Chondrocyte (in vitro differentiated cells): ENCODE data around the gene GAB3. TPM values are rescaled to one million over a fixed set of nuclear protein-coding genes. Genes with fewer than 3 reads are reported as not detected.
A peak's percentile ranks its signal among the peaks of the same experiment; 100 is the strongest.

Source experiments
- DNase-seq: peaks from one replicate; pipeline ENCODE4 v3.0.0; 2021; ENCODE audit warnings: mixed read lengths, low spot score
- H3K27ac Mint-ChIP-seq: one replicate; pipeline ENCODE4 v1.8.0; 2021; ENCODE audit warnings: mild to moderate bottlenecking, moderate library complexity, mixed read lengths; ENCODE audit not compliant: unreplicated experiment
- H3K27me3 Mint-ChIP-seq: 2 replicates; pipeline ENCODE4 v1.8.0; 2021; ENCODE audit warnings: low read depth, mixed read lengths
- H3K36me3 Mint-ChIP-seq: 2 replicates; pipeline ENCODE4 v1.8.0; 2021; ENCODE audit warnings: low read depth, mixed read lengths
- H3K4me1 Mint-ChIP-seq: 2 replicates; pipeline ENCODE4 v1.8.0; 2021; ENCODE audit warnings: low read depth, mild to moderate bottlenecking, mixed read lengths
- H3K4me3 Mint-ChIP-seq: one replicate; pipeline ENCODE4 v1.8.0; 2021; ENCODE audit warnings: mild to moderate bottlenecking, moderate library complexity, mixed read lengths; ENCODE audit not compliant: unreplicated experiment
- H3K9me3 Mint-ChIP-seq: 2 replicates; pipeline ENCODE4 v1.8.0; 2021; ENCODE audit warnings: low read depth, mixed read lengths
- total RNA-seq: library from RNA; stranded (reverse); gene quantifications from 3 replicates; pipeline ENCODE4 v1.2.1, GENCODE V29; 2021
- TF ChIP-seq, protein P1 (sequence below): fragments of 200-600 bp; sonication (generic); IDR thresholded peaks from 2 replicates; pipeline ENCODE4 v1.5.0; 2021; ENCODE audit warnings: antibody characterized with exemption, mild to moderate bottlenecking, moderate library complexity

Gene GAB3
- total RNA-seq, 1 donor from 2014 or later, result 2.0 TPM

DNA sequence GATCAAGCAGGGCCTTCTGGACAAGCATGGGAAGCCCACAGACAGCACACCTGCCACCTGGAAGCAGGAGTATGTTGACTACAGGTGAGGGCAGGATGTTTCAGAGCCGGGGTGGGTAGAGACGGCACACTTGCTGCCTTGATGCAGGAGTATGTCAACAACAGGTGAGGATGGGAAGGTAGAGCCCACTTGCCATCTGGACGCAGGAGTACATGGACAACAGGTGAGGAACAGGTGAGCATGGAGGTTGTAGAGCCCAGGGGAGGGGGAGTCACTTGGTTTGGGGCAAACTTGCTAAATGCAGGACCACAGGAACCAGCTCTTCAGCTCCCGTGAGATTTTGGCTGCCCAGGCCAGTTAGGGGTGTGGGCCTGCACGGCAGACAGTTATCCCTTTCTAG lies 23.7 kb upstream of the GAB3 start:
- peaks cover 33% of the 10 kb centered on the region for H3K36me3 Mint-ChIP-seq
- no peak overlapping the region for H3K4me3 Mint-ChIP-seq
- TF ChIP-seq, protein P1, sequence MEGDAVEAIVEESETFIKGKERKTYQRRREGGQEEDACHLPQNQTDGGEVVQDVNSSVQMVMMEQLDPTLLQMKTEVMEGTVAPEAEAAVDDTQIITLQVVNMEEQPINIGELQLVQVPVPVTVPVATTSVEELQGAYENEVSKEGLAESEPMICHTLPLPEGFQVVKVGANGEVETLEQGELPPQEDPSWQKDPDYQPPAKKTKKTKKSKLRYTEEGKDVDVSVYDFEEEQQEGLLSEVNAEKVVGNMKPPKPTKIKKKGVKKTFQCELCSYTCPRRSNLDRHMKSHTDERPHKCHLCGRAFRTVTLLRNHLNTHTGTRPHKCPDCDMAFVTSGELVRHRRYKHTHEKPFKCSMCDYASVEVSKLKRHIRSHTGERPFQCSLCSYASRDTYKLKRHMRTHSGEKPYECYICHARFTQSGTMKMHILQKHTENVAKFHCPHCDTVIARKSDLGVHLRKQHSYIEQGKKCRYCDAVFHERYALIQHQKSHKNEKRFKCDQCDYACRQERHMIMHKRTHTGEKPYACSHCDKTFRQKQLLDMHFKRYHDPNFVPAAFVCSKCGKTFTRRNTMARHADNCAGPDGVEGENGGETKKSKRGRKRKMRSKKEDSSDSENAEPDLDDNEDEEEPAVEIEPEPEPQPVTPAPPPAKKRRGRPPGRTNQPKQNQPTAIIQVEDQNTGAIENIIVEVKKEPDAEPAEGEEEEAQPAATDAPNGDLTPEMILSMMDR, result no peak

DNA sequence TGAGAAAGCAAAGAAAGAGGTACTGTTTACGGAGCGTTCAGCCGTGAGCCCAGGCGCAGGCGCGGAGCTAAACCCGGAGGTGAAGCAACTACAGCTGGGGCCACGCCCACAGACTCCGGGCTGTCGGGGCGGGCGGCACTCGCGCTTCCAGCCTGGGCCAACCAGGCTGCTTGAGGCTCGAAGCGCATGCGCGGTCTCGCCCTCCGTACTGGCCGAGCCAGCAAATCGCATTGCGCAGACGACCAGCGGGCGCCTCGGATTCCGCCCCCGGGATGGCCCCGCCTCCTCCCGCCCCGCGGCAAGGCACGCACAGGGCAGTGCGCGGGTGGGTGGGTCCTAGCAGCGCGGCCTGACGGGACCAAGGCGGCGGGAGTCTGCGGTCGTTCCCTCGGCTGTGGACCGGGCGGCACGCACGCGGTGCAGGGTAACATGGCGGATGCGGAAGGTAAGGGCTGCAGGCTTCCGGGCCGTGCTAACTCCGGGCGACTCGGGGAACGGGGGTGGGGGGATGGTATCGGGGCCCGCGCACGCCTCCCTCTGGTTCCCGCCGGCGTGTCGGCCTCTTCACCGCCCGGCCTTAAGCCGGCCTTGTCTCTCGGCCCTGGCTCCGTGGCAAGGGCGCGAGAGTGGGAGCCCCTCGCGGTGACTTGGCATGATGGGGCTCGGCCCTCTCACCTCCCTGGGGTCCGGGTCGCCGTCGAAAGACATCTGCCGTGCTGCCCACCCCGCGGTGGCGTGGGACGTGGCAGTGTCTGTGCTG lies 11.8 kb upstream of the GAB3 start, which contains the start of gene DKC1:
TSS of gene DKC1 (plus strand) at position 328 of the 760 bp plus-strand sequence. CDS start at position 430, 102 bp downstream.
- H3K4me3 Mint-ChIP-seq, result peak within 1 kb of the TSS; percentile 83
- peaks cover 15% of the 10 kb centered on the region for H3K4me1 Mint-ChIP-seq
- peaks cover 6% of the 10 kb centered on the region for H3K36me3 Mint-ChIP-seq
- H3K9me3 Mint-ChIP-seq, result peaks cover 2% of the 10 kb centered on the region
- TF ChIP-seq, protein P1, result peak; percentile 61
- peak within 1 kb of the TSS; percentile 95 for H3K27ac Mint-ChIP-seq
- no peaks in the 10 kb centered on the region for H3K27me3 Mint-ChIP-seq
- DNase-seq, result peak; percentile 97

More for the DNA sequence above, 23.7 kb upstream of the GAB3 start:
- H3K27ac Mint-ChIP-seq, result no peak overlapping the region
- no peaks in the 10 kb centered on the region for H3K4me1 Mint-ChIP-seq
- H3K27me3 Mint-ChIP-seq, result no peaks in the 10 kb centered on the region
- H3K9me3 Mint-ChIP-seq, result peaks cover 31% of the 10 kb centered on the region
- no peak for DNase-seq

DNA sequence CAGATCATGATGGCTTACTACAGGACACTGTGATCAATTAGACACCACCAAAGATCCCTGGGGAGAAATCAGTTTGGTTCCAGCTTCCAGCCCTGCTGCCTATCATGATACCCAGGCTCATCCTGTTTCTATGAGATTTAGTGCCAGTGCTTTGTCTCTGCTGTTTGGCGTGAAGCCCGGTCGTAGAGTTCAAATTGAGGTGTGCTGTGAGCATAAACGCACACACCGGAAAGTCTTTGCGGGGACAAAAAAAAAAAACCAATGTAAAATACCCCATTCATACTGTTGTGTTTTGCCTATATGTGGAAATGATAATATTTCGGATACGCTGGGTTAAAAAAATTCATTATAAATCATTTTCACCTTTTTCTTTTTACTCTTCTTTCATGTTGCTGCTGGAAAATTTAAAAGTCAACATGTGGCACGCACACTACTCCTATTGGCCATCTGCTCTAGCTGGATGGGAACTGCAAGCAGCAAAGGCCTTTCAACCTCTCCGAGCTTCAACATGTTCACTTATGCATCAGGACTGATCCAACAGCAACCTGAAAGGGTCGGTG lies 11.2 kb upstream of the GAB3 start:
- TF ChIP-seq, protein P1, result no peak

DNA sequence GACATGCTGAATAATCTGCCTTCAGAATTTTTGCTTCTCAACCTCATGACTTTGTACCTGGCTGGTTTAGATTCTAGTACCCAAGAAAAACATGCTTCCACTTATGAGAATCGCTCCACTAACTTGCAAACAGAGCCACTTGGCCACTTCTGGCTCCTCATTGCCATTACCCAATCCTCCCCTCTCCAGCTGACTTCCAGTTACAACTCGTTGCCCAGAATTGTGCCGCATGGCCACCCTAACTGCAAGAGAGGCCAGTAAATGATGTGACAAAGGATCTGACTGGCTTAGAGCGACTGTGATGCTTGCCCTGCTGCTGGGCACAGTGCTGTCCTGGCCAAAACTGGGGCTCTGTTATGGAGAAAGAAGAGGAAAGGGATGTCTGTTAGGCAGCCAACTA lies 7.8 kb upstream of the GAB3 start:
- H3K27me3 Mint-ChIP-seq, result no peaks in the 10 kb centered on the region
- H3K4me1 Mint-ChIP-seq, result peaks cover 7% of the 10 kb centered on the region
- H3K27ac Mint-ChIP-seq, result no peak overlapping the region
- peaks cover 2% of the 10 kb centered on the region for H3K9me3 Mint-ChIP-seq
- H3K4me3 Mint-ChIP-seq, result no peak overlapping the region
- DNase-seq, result no peak
- H3K36me3 Mint-ChIP-seq, result no peaks in the 10 kb centered on the region
- TF ChIP-seq, protein P1, result no peak

More for the DNA sequence above, 11.2 kb upstream of the GAB3 start:
- Mint-ChIP-seq H3K36me3 (peaks cover 4% of the 10 kb centered on the region), H3K4me1 (peaks cover 15% of the 10 kb centered on the region), H3K27me3 (no peaks in the 10 kb centered on the region), H3K4me3 (peak overlapping the region; percentile 83), H3K27ac (peak overlapping the region; percentile 95), H3K9me3 (peaks cover 2% of the 10 kb centered on the region)
- no peak for DNase-seq

DNA sequence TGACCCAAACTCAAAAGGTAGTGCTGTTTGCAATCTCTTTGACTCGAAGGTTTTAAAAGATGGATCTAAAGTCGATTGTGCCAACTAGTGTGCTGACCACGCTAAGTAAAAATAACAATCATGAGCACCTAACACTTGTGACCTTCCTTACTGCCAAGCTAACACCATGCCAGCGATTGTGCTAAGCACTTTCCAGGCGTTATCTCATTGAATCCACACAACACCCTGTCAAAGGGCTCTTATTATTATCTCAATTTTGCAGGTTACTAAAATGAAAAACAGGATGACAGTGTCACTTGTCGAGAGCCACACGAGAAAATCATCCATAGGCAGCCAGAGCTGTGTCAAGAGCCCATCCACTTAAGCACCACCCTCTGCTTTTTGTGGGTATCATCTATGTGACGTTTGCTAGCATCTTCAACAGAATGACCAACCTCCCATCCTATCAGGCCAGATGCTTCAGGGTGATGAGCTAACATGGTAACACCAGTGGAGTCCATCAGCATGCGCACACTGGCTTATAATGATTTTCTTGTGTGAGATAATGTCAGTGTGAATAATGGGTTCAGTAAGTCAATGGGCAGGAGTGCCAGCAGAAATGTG lies 893 bp upstream of the GAB3 start:
- peak overlapping the region; percentile 20 for H3K4me3 Mint-ChIP-seq
- peaks cover 12% of the 10 kb centered on the region for H3K4me1 Mint-ChIP-seq
- H3K9me3 Mint-ChIP-seq, result no peaks in the 10 kb centered on the region
- DNase-seq, result no peak
- H3K36me3 Mint-ChIP-seq, result no peaks in the 10 kb centered on the region
- TF ChIP-seq, protein P1, result no peak
- H3K27me3 Mint-ChIP-seq, result no peaks in the 10 kb centered on the region
- no peak overlapping the region for H3K27ac Mint-ChIP-seq
